Esophagus (tissue), 2 donors: ENCODE measurements around the gene RBFOX1. TPM values are rescaled to one million over a fixed set of nuclear protein-coding genes. Genes with fewer than 3 reads are reported as not detected.

Source experiments
- H3K27ac ChIP-seq, 2 donors: one replicate each; pipeline ENCODE4 v1.5.1; 2013; ENCODE audit warnings: low read depth in 2 of 2, mild to moderate bottlenecking in 2 of 2, inconsistent platforms in 1 of 2, low read length in 1 of 2, moderate library complexity in 1 of 2
- H3K27me3 ChIP-seq, 2 donors: one replicate each; pipeline ENCODE4 v1.6.1; 2013; ENCODE audit warnings: low read length in 2 of 2, control low read depth in 1 of 2, mild to moderate bottlenecking in 1 of 2; ENCODE audit not compliant: insufficient read depth in 2 of 2, control insufficient read depth in 1 of 2
- H3K36me3 ChIP-seq, 2 donors: one replicate each; pipeline ENCODE4 v1.6.1; 2013; ENCODE audit warnings: low read length in 1 of 2; ENCODE audit not compliant: control insufficient read depth in 2 of 2, insufficient read depth in 2 of 2
- H3K4me1 ChIP-seq, 2 donors: one replicate each; pipeline ENCODE4 v1.6.1; 2013; ENCODE audit warnings: low read length in 1 of 2; ENCODE audit not compliant: control insufficient read depth in 2 of 2, insufficient read depth in 2 of 2
- H3K4me3 ChIP-seq, 2 donors: one replicate each; pipeline ENCODE4 v1.5.1; 2013; ENCODE audit warnings: low read length in 2 of 2, mild to moderate bottlenecking in 2 of 2, low read depth in 1 of 2, moderate library complexity in 1 of 2
- H3K9me3 ChIP-seq, 2 donors: one replicate each; pipeline ENCODE4 v1.6.1; 2013; ENCODE audit warnings: mild to moderate bottlenecking in 2 of 2, low read depth in 1 of 2, low read length in 1 of 2, moderate library complexity in 1 of 2; ENCODE audit not compliant: control insufficient read depth in 2 of 2, insufficient read depth in 1 of 2
- WGBS, 2 donors: extraction: QIAGEN DNeasy Blood & Tissue Kit; methylation state at CpG; one replicate each; pipeline ENCODE4 v1.1.7; 2013; 5-methylcytosine and 5-hydroxymethylcytosine counted together
- polyA plus RNA-seq, 2 donors: library from polyadenylated mRNA; stranded (reverse); fragments of 200-250 nt; gene quantifications; one replicate each; pipeline ENCODE4 v1.2.3, GENCODE V29; 2013
- donor health status: healthy with polysubstance abuse.
- donor health status: Bipolar disorder and iron deficiency.

RBFOX1 gene
- polyA plus RNA-seq, 2 donors: 0.01 to 0.16 TPM

DNA sequence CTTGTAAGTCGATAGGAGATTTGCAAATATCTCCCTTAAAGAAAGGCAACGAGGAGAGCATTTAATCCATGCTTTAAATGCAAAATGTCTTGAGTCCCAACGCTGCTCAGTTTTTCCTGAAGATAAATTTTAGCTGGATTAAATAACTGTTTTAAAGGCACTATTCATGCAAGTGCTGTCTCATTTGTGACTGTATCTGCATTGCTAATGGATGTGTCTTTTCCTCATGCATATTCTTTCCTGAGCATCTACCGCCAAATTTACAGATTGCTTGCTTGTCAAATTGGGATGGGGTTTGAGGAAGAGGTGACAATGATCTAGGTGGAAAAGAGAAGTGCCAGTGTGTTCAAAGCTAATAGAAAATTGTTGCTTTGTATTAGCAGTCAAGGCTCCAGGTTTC lies 106.9 kb downstream of the RBFOX1 start:
- 59 to 66% methylated on average over 4 of the region's 4 CpGs for WGBS, 2 donors
- H3K27me3 ChIP-seq: no peaks in the 10 kb centered on the region
- no peak overlapping the region for H3K4me3 ChIP-seq
- no peaks in the 10 kb centered on the region for H3K36me3 ChIP-seq
- H3K27ac ChIP-seq: no peak overlapping the region
- no peaks in the 10 kb centered on the region for H3K4me1 ChIP-seq
- no peaks in the 10 kb centered on the region for H3K9me3 ChIP-seq

DNA sequence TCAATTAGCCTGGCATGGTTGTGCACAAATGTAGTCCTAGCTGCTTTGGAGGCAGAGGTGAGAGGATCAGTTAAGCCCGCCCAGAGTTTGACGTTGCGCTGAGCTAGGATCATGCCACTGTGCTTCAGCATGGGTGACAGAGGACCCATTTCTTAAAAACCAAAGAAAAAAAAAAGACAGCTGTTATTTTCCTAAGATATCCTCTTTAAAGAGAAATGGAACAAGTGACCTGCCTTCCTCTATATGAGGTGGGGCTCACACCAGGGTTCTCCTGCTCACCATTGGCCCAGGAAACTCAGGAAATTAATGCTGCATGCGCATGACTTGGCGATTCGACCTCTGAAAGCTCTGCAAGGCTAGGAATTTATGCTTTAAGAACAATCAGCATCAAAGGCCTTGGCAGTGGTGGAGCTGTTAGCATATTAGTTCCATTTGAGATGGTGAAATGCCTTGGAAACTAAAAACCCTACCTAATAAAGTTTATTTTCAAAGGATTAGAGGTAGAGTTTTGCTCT lies 108.3 kb downstream of the RBFOX1 start:
- Histone ChIP-seq H3K4me3 (no peak overlapping the region), H3K27me3 (no peaks in the 10 kb centered on the region), H3K36me3 (no peaks in the 10 kb centered on the region), H3K9me3 (no peaks in the 10 kb centered on the region), H3K4me1 (no peaks in the 10 kb centered on the region), H3K27ac (no peak overlapping the region)
- WGBS, 2 donors: 74 to 78% methylated on average over 6 of the region's 6 CpGs

GRCh38 chr16:7442050-7442449 lies 109.4 kb downstream of the RBFOX1 start:
- WGBS, 2 donors: 76 to 86% methylated on average over 7 of the region's 7 CpGs
- no peak overlapping the region for H3K4me3 ChIP-seq
- H3K27ac ChIP-seq: no peak overlapping the region
- H3K36me3 ChIP-seq: no peaks in the 10 kb centered on the region
- no peaks in the 10 kb centered on the region for H3K4me1 ChIP-seq
- H3K9me3 ChIP-seq: no peaks in the 10 kb centered on the region
- no peaks in the 10 kb centered on the region for H3K27me3 ChIP-seq

DNA sequence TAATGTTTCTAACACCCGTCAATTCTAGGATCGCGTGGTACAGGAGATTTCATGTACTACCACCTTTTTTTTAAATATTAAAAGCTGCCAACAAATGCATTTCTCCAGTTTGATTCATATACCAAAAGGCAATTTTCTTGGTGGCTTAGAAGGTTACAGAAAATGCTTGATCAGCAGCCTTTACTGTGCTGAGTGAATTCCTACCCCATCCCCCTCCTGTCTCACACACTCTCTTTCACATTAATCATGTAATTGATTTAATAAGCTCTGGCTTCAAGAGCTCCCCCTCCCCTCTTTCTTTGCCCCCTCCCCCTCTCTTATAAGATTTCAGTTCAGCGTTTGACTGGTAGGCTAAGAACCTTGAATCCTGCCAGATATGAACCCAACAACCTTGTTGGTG lies 110.5 kb downstream of the RBFOX1 start:
- H3K27ac ChIP-seq: no peak overlapping the region
- H3K4me3 ChIP-seq: no peak overlapping the region
- 73 to 80% methylated on average over 4 of the region's 4 CpGs for WGBS, 2 donors
- no peaks in the 10 kb centered on the region for H3K9me3 ChIP-seq
- H3K36me3 ChIP-seq: no peaks in the 10 kb centered on the region
- no peaks in the 10 kb centered on the region for H3K4me1 ChIP-seq
- H3K27me3 ChIP-seq: no peaks in the 10 kb centered on the region

DNA sequence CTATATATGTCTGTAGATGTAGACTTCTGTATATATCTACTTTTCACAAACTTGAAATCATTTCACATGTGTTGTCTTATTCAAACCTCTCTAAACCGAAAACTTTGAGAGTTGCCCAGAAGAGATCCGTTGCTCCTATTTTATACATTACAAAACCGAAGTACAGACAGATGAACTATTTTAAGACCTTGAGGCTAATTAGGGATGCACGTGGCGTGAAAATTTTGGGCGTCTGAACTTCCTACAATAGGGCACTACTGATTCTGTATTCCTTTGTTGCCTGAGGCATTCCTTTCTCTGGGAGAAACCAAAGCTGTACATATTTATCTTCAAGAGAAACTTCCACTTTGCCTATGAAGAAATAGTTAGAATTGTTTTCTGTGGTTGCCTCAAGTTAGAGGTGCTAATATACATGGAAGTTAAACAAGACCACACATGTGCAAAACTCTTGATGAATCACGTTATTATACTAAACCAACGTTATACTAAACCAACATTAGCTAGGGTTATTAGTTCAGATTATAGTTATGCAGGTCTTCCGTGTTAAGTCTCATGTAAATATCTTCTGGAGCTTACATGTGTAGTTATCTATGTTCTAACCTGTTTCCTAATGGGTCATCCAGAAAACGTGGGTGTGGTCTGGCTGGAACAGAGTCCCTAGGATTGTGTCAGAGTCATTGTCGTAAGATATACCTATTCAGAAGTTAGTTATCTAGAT lies 111.2 kb downstream of the RBFOX1 start:
- 34 to 55% methylated on average over 11 of the region's 11 CpGs for WGBS, 2 donors
- H3K4me1 ChIP-seq: no peaks in the 10 kb centered on the region
- no peak overlapping the region for H3K4me3 ChIP-seq
- H3K27me3 ChIP-seq: no peaks in the 10 kb centered on the region
- no peaks in the 10 kb centered on the region for H3K36me3 ChIP-seq
- peak overlapping the region in 1 of 2 donors; percentile 54 for H3K27ac ChIP-seq
- H3K9me3 ChIP-seq: no peaks in the 10 kb centered on the region

GRCh38 chr16:7449306-7449705 lies 116.7 kb downstream of the RBFOX1 start:
- Histone ChIP-seq H3K4me3 (no peak overlapping the region), H3K27ac (no peak overlapping the region), H3K9me3 (no peaks in the 10 kb centered on the region), H3K27me3 (no peaks in the 10 kb centered on the region), H3K4me1 (no peaks in the 10 kb centered on the region), H3K36me3 (no peaks in the 10 kb centered on the region)
- 52 to 72% methylated on average over 3 of the region's 3 CpGs for WGBS, 2 donors

DNA sequence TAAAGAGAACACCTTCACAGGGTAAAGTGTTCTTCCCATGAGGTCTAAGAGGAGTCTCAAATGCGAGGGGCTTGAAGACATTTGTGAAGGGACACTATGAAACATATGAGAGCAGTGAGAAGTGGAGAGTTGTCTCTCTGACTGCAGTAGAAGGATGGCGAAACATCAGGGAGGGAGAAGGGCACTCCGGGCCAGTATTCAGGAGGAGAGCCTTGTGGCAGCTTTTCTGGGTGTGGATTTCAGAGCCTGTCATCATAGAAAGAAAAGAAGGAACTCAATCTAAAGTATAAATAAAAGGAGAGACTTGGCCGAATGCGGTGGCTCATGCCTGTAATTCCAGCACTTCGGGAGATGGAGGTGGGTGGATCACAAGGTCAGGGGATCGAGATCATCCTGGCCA lies 117.2 kb downstream of the RBFOX1 start:
- WGBS, 2 donors: 66 to 80% methylated on average over 7 of the region's 7 CpGs
- no peaks in the 10 kb centered on the region for H3K4me1 ChIP-seq

GRCh38 chr16:7450440-7450839 lies 117.8 kb downstream of the RBFOX1 start:
- Histone ChIP-seq H3K9me3 (no peaks in the 10 kb centered on the region), H3K27ac (no peak overlapping the region), H3K27me3 (no peaks in the 10 kb centered on the region), H3K4me1 (no peaks in the 10 kb centered on the region), H3K36me3 (no peaks in the 10 kb centered on the region), H3K4me3 (no peak overlapping the region)
- 58 to 64% methylated on average over 7 of the region's 7 CpGs for WGBS, 2 donors

More for the DNA sequence above, 117.2 kb downstream of the RBFOX1 start:
- H3K36me3 ChIP-seq: no peaks in the 10 kb centered on the region
- H3K4me3 ChIP-seq: no peak overlapping the region
- no peaks in the 10 kb centered on the region for H3K9me3 ChIP-seq
- H3K27me3 ChIP-seq: no peaks in the 10 kb centered on the region
- no peak overlapping the region for H3K27ac ChIP-seq

- 77 to 81% methylated on average over 6 of the region's 6 CpGs for WGBS, 2 donors
- H3K27me3 ChIP-seq: no peaks in the 10 kb centered on the region
- H3K27ac ChIP-seq: no peak overlapping the region
- no peaks in the 10 kb centered on the region for H3K4me1 ChIP-seq
- no peaks in the 10 kb centered on the region for H3K36me3 ChIP-seq
- no peaks in the 10 kb centered on the region for H3K9me3 ChIP-seq
- H3K4me3 ChIP-seq: no peak overlapping the region
Measured at GRCh38 chr16:7452090-7452489, 119.4 kb downstream of the RBFOX1 start.

- H3K9me3 ChIP-seq: no peaks in the 10 kb centered on the region
- H3K36me3 ChIP-seq: no peaks in the 10 kb centered on the region
- no peak overlapping the region for H3K4me3 ChIP-seq
- H3K4me1 ChIP-seq: no peaks in the 10 kb centered on the region
- H3K27ac ChIP-seq: no peak overlapping the region
- H3K27me3 ChIP-seq: no peaks in the 10 kb centered on the region
- 24 to 33% methylated on average over 5 of the region's 5 CpGs for WGBS, 2 donors
Measured at GRCh38 chr16:7456211-7456610, 123.6 kb downstream of the RBFOX1 start.
